Caco-2 (cell line): ENCODE results near the gene FITM1. TPM values are rescaled to one million over a fixed set of nuclear protein-coding genes. Genes with fewer than 3 reads are reported as not detected.

Experiments
- BruUV-seq: library from RNA; stranded (reverse); fragments of 400-500 nt; replicated peaks from 2 replicates; lab custom pipeline; 2021; lab: Mats Ljungman, UMichigan
- CTCF ChIA-PET: fragments of 300-600 bp; sonication (Branson Sonifier 250); formaldehyde crosslinking; loops from one replicate; lab custom pipeline; 2022; ENCODE audit warnings: antibody characterized with exemption; lab: Charles Lee
- POLR2A ChIA-PET: fragments of 300-600 bp; sonication (Branson Sonifier 250); formaldehyde crosslinking; loops from one replicate; lab custom pipeline; 2022; ENCODE audit warnings: antibody characterized with exemption; lab: Charles Lee
- DNase-seq, 2 experiments: peaks; one replicate each; pipeline versions ENCODE4 v3.0.0 to v3.0.0-alpha.2; 2020 to 2022
- H3K27me3 ChIP-seq: replicated peaks from 2 replicates; pipeline ENCODE4 v1.6.0; 2011; ENCODE audit warnings: low read length; ENCODE audit not compliant: control insufficient read depth, insufficient read depth
- H3K36me3 ChIP-seq: 2 replicates; pipeline ENCODE4 v1.5.1; 2011; ENCODE audit warnings: low read length; ENCODE audit not compliant: control insufficient read depth, insufficient read depth
- H3K4me1 ChIP-seq: fragments of 250-450 bp; sonication (Bioruptor Pico); 2 replicates; pipeline ENCODE4 v1.5.1; 2020; ENCODE audit warnings: mild to moderate bottlenecking
- H3K4me3 ChIP-seq: 2 replicates; pipeline ENCODE4 v1.5.1; 2011; ENCODE audit warnings: low read depth, mild to moderate bottlenecking, control low read depth, low read length
- H3K9me3 ChIP-seq: fragments of 250-450 bp; sonication (Bioruptor Pico); 2 replicates; pipeline ENCODE4 v1.5.1; 2020; ENCODE audit warnings: mild to moderate bottlenecking, moderate library complexity
- H3K27ac Mint-ChIP-seq: one replicate; pipeline ENCODE4 v1.8.0; 2022; ENCODE audit warnings: mixed read lengths; ENCODE audit not compliant: unreplicated experiment
- H3K27me3 Mint-ChIP-seq: one replicate; pipeline ENCODE4 v1.8.0; 2022; ENCODE audit warnings: mixed read lengths; ENCODE audit not compliant: insufficient read depth, unreplicated experiment
- H3K36me3 Mint-ChIP-seq: one replicate; pipeline ENCODE4 v1.8.0; 2022; ENCODE audit warnings: mild to moderate bottlenecking, mixed read lengths; ENCODE audit not compliant: insufficient read depth, unreplicated experiment
- H3K4me1 Mint-ChIP-seq: one replicate; pipeline ENCODE4 v1.8.0; 2022; ENCODE audit warnings: low read depth, mixed read lengths; ENCODE audit not compliant: unreplicated experiment
- H3K4me3 Mint-ChIP-seq: one replicate; pipeline ENCODE4 v1.8.0; 2022; ENCODE audit warnings: mild to moderate bottlenecking, moderate library complexity, mixed read lengths; ENCODE audit not compliant: unreplicated experiment
- H3K9me3 Mint-ChIP-seq: one replicate; pipeline ENCODE4 v1.8.0; 2022; ENCODE audit warnings: mixed read lengths; ENCODE audit not compliant: unreplicated experiment
- CTCF ChIP-seq, 2 experiments: fragments of 200-600 bp in 1 of 2; IDR thresholded peaks; 1 replicate in 1 of 2; 2 replicates in 1 of 2; pipeline versions ENCODE4 v1.5.1 to v1.8.0; 2011 to 2022; ENCODE audit warnings: antibody characterized with exemption in 1 of 2, control low read depth in 1 of 2, inconsistent platforms in 1 of 2, low read depth in 1 of 2, low read length in 1 of 2, mild to moderate bottlenecking in 1 of 2, moderate library complexity in 1 of 2; ENCODE audit not compliant: insufficient read depth in 1 of 2, severe bottlenecking in 1 of 2, unreplicated experiment in 1 of 2
- intact Hi-C: fragments of 100-400 bp; cut with micrococcal nuclease; formaldehyde crosslinking; loops from one replicate; pipeline ENCODE4 v1.10.0; 2022; ENCODE audit not compliant: unreplicated experiment
- total RNA-seq: library from RNA; stranded (reverse); gene quantifications from 2 replicates; pipeline ENCODE4 v1.2.3, GENCODE V29; 2022

FITM1 gene
- total RNA-seq, 1 experiment from 2014 or later: 0.39 TPM

- Histone ChIP-seq H3K9me3 (no peaks in the 10 kb centered on the region), H3K4me1 (peaks cover 14% of the 10 kb centered on the region), H3K4me3 (no peak overlapping the region), H3K36me3 (no peaks in the 10 kb centered on the region), H3K27me3 (no peaks in the 10 kb centered on the region; the same call in 1 of the 2 replicates)
- intact Hi-C loops: no loop called here
- ChIA-PET POLR2A (no interaction called here), CTCF (interaction anchor here (1.0 kb wide), 1 partner anchor 26 kb away, joined by 3 read pairs; no protein-coding TSS in a partner anchor)
- Mint-ChIP-seq H3K27ac (no peak overlapping the region), H3K36me3 (peaks cover 10% of the 10 kb centered on the region), H3K27me3 (no peaks in the 10 kb centered on the region), H3K4me1 (peaks cover 8% of the 10 kb centered on the region), H3K9me3 (no peaks in the 10 kb centered on the region), H3K4me3 (no peak overlapping the region)
- no peak for DNase-seq
- no peak for TF ChIP-seq CTCF (IDR thresholded peaks at IDR 0.05; ENCODE audit: insufficient read depth in 1 of 2, low read depth in 1 of 2, low read length in 1 of 2, severe bottlenecking in 1 of 2, unreplicated experiment in 1 of 2)
- no TSS peak for BruUV-seq
Measured at GRCh38 chr14:24084440-24084839, 46.0 kb upstream of the FITM1 start.

- no peaks in the 10 kb centered on the region for H3K36me3 ChIP-seq
- no peaks in the 10 kb centered on the region for H3K9me3 ChIP-seq
- Mint-ChIP-seq H3K4me3 (no peak overlapping the region), H3K27me3 (no peaks in the 10 kb centered on the region), H3K27ac (no peak overlapping the region), H3K4me1 (peaks cover 8% of the 10 kb centered on the region), H3K9me3 (no peaks in the 10 kb centered on the region), H3K36me3 (peaks cover 8% of the 10 kb centered on the region)
- H3K4me1 ChIP-seq: peaks cover 14% of the 10 kb centered on the region
- no peak overlapping the region for H3K4me3 ChIP-seq
- BruUV-seq: no TSS peak
- ChIA-PET POLR2A (no interaction called here), CTCF (interaction anchor here (1.0 kb wide), 1 partner anchor 27 kb away, joined by 3 read pairs; no protein-coding TSS in a partner anchor)
- no peak for DNase-seq
- intact Hi-C loops: no loop called here
- TF ChIP-seq CTCF (IDR thresholded peaks at IDR 0.05; ENCODE audit: insufficient read depth in 1 of 2, low read depth in 1 of 2, low read length in 1 of 2, severe bottlenecking in 1 of 2, unreplicated experiment in 1 of 2): no peak
- no peaks in the 10 kb centered on the region for H3K27me3 ChIP-seq
Measured at GRCh38 chr14:24085215-24085614, 45.2 kb upstream of the FITM1 start.

GRCh38 chr14:24086193-24086955 is 44.1 kb upstream of the FITM1 start:
- Histone ChIP-seq H3K36me3 (no peaks in the 10 kb centered on the region), H3K27me3 (no peaks in the 10 kb centered on the region), H3K4me1 (peaks cover 8% of the 10 kb centered on the region), H3K9me3 (no peaks in the 10 kb centered on the region), H3K4me3 (no peak overlapping the region)
- no peaks in the 10 kb centered on the region for H3K9me3 Mint-ChIP-seq
- no peaks in the 10 kb centered on the region for H3K27me3 Mint-ChIP-seq
- H3K27ac Mint-ChIP-seq: no peak overlapping the region
- ChIA-PET CTCF (interaction anchor here (1.2 to 1.3 kb wide), 2 partner anchors 22 to 28 kb away, joined by 4 to 5 read pairs; no protein-coding TSS in a partner anchor), POLR2A (no interaction called here)
- intact Hi-C loops: no loop called here
- H3K4me3 Mint-ChIP-seq: no peak overlapping the region
- no TSS peak for BruUV-seq
- peaks cover 5% of the 10 kb centered on the region for H3K36me3 Mint-ChIP-seq
- TF ChIP-seq CTCF (IDR thresholded peaks at IDR 0.05; ENCODE audit: insufficient read depth in 1 of 2, low read depth in 1 of 2, low read length in 1 of 2, severe bottlenecking in 1 of 2, unreplicated experiment in 1 of 2): no peak
- no peak for DNase-seq
- H3K4me1 Mint-ChIP-seq: peaks cover 8% of the 10 kb centered on the region
